GM19023 (cell line): ENCODE results near the gene PCID2.
"Not testable (repeated sequence)": the region's sequence is repeated elsewhere in the genome, so short reads cannot be mapped to it uniquely, and the experiment has no call there.

Experiments
- ATAC-seq: cut with Tn5 transposase; IDR thresholded peaks from one replicate; pipeline ENCODE4 v1.9.1; 2021; ENCODE audit warnings: mild to moderate bottlenecking, moderate library complexity; ENCODE audit not compliant: unreplicated experiment

Gene PCID2

GRCh38 chr13:113208421-113209335, at the start of gene PCID2:
Gene PCID2, minus strand, starts transcription at chr13:113208669. Its CDS starts 35 bp downstream, at chr13:113208634.
- peak; percentile 76 for ATAC-seq

DNA sequence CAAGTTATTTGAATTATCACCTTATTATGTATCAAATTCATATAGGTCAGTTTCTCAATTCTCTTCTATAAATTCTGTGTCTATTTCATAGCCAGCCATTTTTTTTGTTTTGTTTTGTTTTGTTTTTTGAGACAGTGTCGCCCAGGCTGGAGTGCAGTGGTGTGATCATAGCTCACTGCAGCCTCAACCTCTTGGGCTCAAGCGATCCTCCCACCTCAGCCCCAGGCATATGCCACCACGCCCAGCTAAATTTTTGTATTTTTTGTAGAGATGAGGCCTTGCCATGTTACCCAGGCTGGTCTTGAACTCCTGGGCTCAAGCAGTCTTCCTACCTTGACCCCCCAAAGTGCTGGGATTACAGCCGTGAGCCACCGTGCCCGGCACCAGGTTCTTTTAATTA, 49.4 kb upstream of the PCID2 start:
- ATAC-seq: not testable (repeated sequence)

GRCh38 chr13:113252516-113253095, 44.1 kb upstream of the PCID2 start:
- ATAC-seq: no peak

DNA sequence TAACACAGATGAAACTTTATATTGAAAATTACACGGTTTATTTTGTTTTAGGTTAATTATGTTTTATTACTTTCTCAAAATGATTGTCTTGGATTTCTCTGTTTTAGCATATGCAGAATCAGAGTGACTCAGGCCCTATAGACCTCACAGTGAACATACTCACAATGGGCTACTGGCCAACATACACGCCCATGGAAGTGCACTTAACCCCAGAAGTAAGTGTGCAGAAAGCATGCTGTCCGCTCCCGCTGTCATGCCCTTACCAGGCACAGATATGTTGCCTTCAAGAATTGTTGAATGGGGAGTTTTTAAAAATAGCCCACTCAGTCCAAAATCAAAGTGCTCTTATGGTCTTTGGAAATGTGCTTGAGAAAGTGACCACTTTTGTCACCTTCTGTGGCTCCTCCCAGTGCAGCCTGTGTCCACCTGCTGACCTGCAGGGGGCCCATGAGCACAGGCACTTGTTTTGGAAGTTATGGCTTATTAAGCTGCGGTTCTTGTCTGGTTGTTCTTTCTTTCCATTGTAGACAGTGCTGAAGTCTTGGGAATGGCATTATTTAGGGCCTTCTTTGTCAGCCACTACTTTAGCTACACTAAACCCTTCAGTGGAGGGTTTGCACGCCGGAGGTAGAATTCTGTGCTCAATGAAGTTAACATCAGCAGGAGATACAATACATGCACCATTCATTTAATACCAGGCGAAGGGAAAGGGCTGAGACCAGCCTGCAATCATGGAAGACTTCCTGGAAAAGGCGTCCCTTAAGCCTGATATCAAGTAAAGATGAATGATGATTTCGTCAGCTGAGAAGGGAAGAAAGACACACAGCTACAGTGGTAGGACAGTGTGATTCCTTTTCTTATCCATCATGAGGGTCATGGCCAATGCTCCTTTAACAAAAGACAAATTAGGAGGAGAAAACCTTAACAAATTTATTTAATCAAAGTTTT, 37.7 kb upstream of the PCID2 start:
- no peak for ATAC-seq

DNA sequence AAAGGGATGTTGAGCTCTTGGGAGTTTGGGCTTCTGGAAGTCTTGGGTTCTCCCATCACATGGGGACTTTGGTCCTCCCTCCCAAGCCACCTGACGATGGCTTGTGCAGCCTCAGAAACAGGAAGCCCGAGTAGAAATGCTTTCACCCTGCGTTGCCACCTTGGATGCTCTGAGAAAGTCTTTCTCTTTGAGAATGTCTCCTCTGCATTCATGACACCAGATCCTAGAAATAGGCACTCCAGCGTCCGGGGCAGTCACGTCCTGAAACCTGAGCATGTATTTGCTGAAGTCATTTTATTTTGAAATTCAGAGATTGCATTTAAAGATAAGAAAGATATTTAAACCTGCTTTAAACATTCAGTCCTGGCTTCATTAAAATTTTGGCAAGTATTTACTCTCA, 35.4 kb upstream of the PCID2 start:
- ATAC-seq: no peak

- not testable (repeated sequence) for ATAC-seq
These were observed 33.2 kb upstream of the PCID2 start for GRCh38 chr13:113241623-113242022.

GRCh38 chr13:113239986-113240385, 31.5 kb upstream of the PCID2 start:
- ATAC-seq: no peak

DNA sequence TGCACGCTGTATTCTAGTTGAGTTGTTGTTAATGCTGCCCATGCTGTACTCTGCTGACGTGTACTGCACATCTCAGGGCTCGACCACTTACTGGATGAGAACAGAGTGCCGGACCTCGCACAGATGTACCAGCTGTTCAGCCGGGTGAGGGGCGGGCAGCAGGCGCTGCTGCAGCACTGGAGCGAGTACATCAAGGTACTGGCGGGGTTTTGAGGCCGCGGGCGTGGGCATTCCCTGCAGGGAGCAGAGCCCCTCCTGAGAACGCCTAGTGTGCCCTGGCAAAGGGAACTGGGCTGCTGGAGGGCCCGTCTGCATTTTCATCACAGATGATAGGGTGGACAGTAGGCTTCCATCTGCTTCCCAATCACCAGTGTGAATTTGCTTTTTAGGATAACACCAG, 30.9 kb upstream of the PCID2 start:
- ATAC-seq: no peak

DNA sequence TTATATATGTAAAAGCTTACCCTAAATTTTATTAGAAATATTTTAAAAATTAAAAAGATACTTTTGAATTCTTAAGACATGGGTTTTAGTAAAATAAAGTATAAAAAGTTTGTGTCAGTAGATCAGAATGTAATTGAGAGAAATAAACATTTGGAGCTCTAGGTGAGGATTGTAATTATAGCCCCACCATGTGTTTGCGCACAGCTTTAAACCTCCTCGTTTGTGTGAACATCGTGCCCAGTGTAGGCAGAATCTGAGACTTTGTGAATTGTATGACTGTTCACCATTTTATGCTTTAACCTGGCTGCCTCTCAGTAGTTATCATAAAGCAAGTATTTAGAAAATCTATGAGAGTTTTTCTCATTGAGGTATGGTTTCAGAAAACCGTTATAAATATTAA, 30.1 kb upstream of the PCID2 start:
- no peak for ATAC-seq

- no peak for ATAC-seq
These were observed 24.6 kb upstream of the PCID2 start for GRCh38 chr13:113233101-113233500.

GRCh38 chr13:113232208-113233003, 23.9 kb upstream of the PCID2 start:
- ATAC-seq: no peak

DNA sequence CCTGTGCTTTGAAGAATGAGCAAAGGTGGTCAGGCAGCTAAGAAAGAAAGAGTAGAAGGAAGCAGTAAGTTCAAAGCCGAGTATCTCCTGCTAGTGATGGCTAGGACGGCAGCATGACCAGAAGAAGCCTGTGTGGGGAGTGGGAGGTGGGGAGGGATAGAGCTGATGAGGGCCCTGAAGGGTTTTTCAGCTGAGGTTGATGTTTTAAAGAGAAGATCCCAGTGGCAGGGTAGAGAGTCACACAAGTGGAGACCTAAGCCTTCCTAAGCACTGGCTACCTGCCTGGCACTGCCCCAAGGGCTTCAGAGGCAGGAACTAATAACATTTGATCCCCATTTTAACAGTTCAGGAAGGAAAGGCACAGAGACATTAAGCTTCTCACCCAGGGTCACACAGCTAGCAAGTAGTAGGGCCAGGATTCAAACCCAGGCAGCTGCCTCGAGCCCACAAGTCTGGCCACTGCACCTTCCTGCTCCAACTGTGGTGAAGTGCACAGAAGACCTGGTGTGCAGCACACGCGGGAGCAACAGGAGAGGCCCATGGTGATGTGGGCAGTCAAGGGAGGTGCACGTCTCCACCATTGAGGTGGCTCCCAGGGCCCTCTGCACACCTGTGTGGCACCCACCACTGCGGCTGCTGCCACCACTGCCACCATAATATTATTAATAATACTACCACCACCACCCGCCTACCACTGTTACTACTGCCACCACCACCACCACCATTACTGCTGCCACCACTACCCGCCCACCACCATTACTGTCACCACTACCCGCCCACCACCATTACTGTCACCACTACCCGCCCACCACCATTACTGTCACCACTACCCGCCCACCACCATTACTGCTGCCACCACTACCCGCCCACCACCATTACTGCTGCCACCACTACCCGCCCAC, 23.1 kb upstream of the PCID2 start:
- ATAC-seq: no peak

DNA sequence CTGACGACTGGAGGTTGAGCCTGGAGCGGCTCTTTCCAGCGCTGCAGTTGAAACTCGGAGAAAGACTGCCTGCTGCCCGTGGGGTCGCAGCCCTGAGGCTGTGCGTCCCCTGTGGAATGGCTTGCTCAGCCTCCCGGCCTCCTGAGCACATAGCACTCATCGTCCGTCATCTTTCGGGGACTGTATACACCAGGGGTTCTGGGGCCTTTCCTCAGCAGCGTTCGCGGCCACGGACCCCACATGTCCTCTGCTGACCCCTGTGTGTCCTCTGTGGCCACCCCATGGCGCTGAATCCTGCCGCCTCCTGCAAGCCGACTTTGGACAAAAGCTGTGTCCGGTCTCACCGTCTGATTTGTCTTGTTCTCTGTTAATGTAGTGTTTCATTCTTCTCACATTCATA, 21.3 kb upstream of the PCID2 start:
- ATAC-seq: no peak

GRCh38 chr13:113229161-113229560, 20.7 kb upstream of the PCID2 start:
- ATAC-seq: no peak

DNA sequence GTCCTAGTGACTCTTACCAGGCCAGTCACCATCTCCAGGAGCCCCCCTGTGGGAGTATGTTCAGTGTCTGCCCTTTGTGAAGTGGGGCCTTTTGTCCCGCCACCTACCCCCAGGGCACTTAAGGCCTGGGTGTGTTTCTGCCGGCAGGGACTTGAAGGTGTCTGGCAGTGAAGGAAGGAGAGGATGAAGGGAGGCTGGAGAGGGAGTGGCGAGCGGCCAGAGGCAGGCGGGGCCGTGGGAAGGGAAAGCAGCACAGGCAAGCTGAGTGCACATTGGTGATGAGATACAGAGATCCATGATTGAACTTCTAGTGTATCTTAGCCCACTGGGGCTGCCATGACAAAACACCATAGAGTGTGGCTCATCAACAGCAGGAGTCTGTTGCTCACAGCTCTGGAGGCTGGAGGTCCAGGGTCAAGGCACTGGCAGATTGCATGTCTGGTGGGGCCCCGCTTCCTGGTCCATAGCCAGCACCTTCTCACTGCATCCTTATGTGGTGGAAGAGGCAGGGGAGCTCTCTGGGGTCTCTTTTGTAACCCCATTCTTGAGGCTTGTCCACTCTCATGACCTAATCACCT, 18.5 kb upstream of the PCID2 start:
- no peak for ATAC-seq

GRCh38 chr13:113225515-113225914, 17.0 kb upstream of the PCID2 start:
- ATAC-seq: no peak

DNA sequence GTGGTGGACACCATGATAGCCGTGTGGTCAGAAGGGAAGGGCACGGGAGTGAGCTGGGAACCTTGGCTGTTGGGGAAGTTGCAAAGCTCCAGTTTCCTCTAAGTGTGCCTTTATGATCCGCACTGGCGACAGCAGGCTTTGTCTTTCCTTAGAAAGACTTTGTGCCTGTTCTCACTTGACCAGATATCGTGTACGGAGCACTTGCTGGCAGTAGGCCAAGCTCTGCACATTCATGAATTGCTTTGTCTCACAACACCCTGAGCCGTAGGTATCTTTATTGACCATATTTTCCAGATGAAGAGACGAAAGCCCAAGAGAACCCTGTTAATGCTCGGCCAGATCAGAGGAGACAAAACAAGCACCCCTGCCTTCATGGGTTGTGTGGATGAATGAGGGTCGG, 16.0 kb upstream of the PCID2 start:
- ATAC-seq: no peak

DNA sequence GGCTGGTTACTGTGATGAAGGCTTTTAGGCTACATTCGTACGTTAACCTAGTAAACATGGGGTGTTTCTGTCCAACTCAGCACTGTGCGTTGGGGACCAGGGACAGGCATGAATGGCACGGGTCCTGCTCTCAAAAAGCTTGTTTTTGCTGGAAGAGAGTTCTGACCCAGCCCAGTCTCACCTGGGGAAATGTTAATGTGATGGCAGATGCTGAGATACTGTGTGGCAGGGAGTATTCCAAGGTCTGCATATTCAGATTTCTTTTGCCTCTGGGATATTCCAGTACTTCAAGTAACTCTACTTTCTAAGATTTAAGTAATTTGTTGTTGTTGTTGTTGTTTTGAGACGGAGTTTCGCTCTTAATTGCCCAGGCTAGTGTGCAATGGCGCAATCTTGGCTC, 14.6 kb upstream of the PCID2 start:
- ATAC-seq: no peak

- ATAC-seq: no peak
These were observed 12.4 kb upstream of the PCID2 start for GRCh38 chr13:113220877-113221276.
